ENCODE data around the gene MEGF11. TPM values are rescaled to one million over a fixed set of nuclear protein-coding genes. Genes with fewer than 3 reads are reported as not detected.
A peak's percentile ranks its signal among the peaks of the same experiment; 100 is the strongest.

Gene MEGF11
- total RNA-seq, 6 experiments from 2014 or later, result not detected

GRCh38 chr15:65927545-65927944, 326.0 kb downstream of the MEGF11 start:
- no peak overlapping the region for H3K4me3 Mint-ChIP-seq
- no peak overlapping the region for H3K27ac Mint-ChIP-seq
- no peaks in the 10 kb centered on the region for H3K9me3 Mint-ChIP-seq
- peak; percentile 65 for TF ChIP-seq CTCF (IDR thresholded peaks at IDR 0.05)
- peaks cover 8% of the 10 kb centered on the region for H3K27me3 Mint-ChIP-seq (ENCODE audit: insufficient read depth)
- no peaks in the 10 kb centered on the region for H3K4me1 Mint-ChIP-seq (ENCODE audit: low read depth)
- no peaks in the 10 kb centered on the region for H3K36me3 Mint-ChIP-seq (ENCODE audit: low read depth)
- no peak for DNase-seq

GRCh38 chr15:65926899-65927298, 326.7 kb downstream of the MEGF11 start:
- Mint-ChIP-seq H3K36me3 (ENCODE audit: low read depth) (no peaks in the 10 kb centered on the region), H3K27ac (no peak overlapping the region), H3K27me3 (ENCODE audit: insufficient read depth) (peaks cover 7% of the 10 kb centered on the region), H3K4me3 (no peak overlapping the region), H3K4me1 (ENCODE audit: low read depth) (no peaks in the 10 kb centered on the region), H3K9me3 (no peaks in the 10 kb centered on the region)
- no peak for TF ChIP-seq CTCF (IDR thresholded peaks at IDR 0.05)
- DNase-seq, result no peak

GRCh38 chr15:65926459-65926858, 327.1 kb downstream of the MEGF11 start:
- peaks cover 7% of the 10 kb centered on the region for H3K27me3 Mint-ChIP-seq (ENCODE audit: insufficient read depth)
- no peak overlapping the region for H3K4me3 Mint-ChIP-seq
- TF ChIP-seq CTCF (IDR thresholded peaks at IDR 0.05), result no peak
- H3K36me3 Mint-ChIP-seq (ENCODE audit: low read depth), result no peaks in the 10 kb centered on the region
- H3K9me3 Mint-ChIP-seq, result no peaks in the 10 kb centered on the region
- H3K27ac Mint-ChIP-seq, result no peak overlapping the region
- no peak for DNase-seq
- H3K4me1 Mint-ChIP-seq (ENCODE audit: low read depth), result no peaks in the 10 kb centered on the region

- DNase-seq, result no peak
- no peak overlapping the region for H3K4me3 Mint-ChIP-seq
- no peak overlapping the region for H3K27ac Mint-ChIP-seq
- no peaks in the 10 kb centered on the region for H3K9me3 Mint-ChIP-seq
- H3K36me3 Mint-ChIP-seq (ENCODE audit: low read depth), result no peaks in the 10 kb centered on the region
- no peak for TF ChIP-seq CTCF (IDR thresholded peaks at IDR 0.05)
- H3K27me3 Mint-ChIP-seq (ENCODE audit: insufficient read depth), result peaks cover 5% of the 10 kb centered on the region
- H3K4me1 Mint-ChIP-seq (ENCODE audit: low read depth), result no peaks in the 10 kb centered on the region
Observed at GRCh38 chr15:65925338-65925737, 328.2 kb downstream of the MEGF11 start.

- H3K27ac Mint-ChIP-seq, result no peak overlapping the region
- H3K9me3 Mint-ChIP-seq, result no peaks in the 10 kb centered on the region
- no peak for DNase-seq
- H3K27me3 Mint-ChIP-seq (ENCODE audit: insufficient read depth), result peaks cover 2% of the 10 kb centered on the region
- TF ChIP-seq CTCF (IDR thresholded peaks at IDR 0.05), result no peak
- no peak overlapping the region for H3K4me3 Mint-ChIP-seq
- H3K4me1 Mint-ChIP-seq (ENCODE audit: low read depth), result no peaks in the 10 kb centered on the region
- H3K36me3 Mint-ChIP-seq (ENCODE audit: low read depth), result no peaks in the 10 kb centered on the region
Observed at GRCh38 chr15:65924004-65924403, 329.5 kb downstream of the MEGF11 start.

- peaks cover 2% of the 10 kb centered on the region for H3K27me3 Mint-ChIP-seq (ENCODE audit: insufficient read depth)
- TF ChIP-seq CTCF (IDR thresholded peaks at IDR 0.05), result no peak
- no peaks in the 10 kb centered on the region for H3K36me3 Mint-ChIP-seq (ENCODE audit: low read depth)
- H3K27ac Mint-ChIP-seq, result no peak overlapping the region
- no peaks in the 10 kb centered on the region for H3K4me1 Mint-ChIP-seq (ENCODE audit: low read depth)
- no peaks in the 10 kb centered on the region for H3K9me3 Mint-ChIP-seq
- no peak overlapping the region for H3K4me3 Mint-ChIP-seq
- no peak for DNase-seq
Observed at GRCh38 chr15:65923264-65923663, 330.3 kb downstream of the MEGF11 start.

All from HFFc6 (cell line).